D721Med (cell line): ENCODE data around the gene PNRC2.
"Not testable (repeated sequence)": the region's sequence is repeated elsewhere in the genome, so short reads cannot be mapped to it uniquely, and the experiment has no call there.

Experiments
- DNase-seq: peaks from one replicate; pipeline ENCODE4 v3.0.0; 2011; ENCODE audit warnings: low spot score; ENCODE audit not compliant: insufficient read length
- FAIRE-seq: peaks from 2 replicates; lab custom pipeline; 2011; peaks lifted over from hg19 to GRCh38; lab: Jason Lieb, UNC
- TF ChIP-seq, protein P1 (sequence below): IDR thresholded peaks from 2 replicates; pipeline ENCODE4 v1.5.1; 2012; ENCODE audit warnings: mild to moderate bottlenecking, control low read depth; ENCODE audit not compliant: insufficient read depth; ENCODE audit errors: missing control alignments

PNRC2 gene

GRCh38 chr1:23979881-23980727, 20.5 kb downstream of the PNRC2 start, which contains the start of gene SRSF10:
Gene SRSF10, minus strand, starts transcription at chr1:23980327. Its CDS starts 72 bp downstream, at chr1:23980255.
- DNase-seq (peak; percentile 48), FAIRE-seq (no peak)
- TF ChIP-seq, protein P1, sequence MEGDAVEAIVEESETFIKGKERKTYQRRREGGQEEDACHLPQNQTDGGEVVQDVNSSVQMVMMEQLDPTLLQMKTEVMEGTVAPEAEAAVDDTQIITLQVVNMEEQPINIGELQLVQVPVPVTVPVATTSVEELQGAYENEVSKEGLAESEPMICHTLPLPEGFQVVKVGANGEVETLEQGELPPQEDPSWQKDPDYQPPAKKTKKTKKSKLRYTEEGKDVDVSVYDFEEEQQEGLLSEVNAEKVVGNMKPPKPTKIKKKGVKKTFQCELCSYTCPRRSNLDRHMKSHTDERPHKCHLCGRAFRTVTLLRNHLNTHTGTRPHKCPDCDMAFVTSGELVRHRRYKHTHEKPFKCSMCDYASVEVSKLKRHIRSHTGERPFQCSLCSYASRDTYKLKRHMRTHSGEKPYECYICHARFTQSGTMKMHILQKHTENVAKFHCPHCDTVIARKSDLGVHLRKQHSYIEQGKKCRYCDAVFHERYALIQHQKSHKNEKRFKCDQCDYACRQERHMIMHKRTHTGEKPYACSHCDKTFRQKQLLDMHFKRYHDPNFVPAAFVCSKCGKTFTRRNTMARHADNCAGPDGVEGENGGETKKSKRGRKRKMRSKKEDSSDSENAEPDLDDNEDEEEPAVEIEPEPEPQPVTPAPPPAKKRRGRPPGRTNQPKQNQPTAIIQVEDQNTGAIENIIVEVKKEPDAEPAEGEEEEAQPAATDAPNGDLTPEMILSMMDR: peak; percentile 22

DNA sequence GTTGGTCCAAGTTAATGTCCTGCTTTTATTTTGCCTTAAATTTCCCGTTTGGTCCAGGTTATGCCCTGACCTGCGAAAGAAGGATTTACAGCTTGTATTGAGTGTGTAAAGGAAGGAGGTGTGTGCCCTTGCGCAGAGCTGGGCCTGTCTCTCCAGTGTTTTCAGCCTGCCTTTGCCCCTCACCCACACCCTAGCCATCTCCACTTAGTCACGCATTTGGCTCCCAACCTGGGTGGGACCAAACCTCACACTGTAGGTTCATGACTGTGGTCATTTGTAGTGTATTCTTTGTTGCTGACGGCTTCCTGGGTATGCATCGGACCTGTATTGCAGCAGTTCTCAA, 21.1 kb downstream of the PNRC2 start:
- FAIRE-seq (no peak), DNase-seq (no peak)
- TF ChIP-seq, protein P1: no peak

DNA sequence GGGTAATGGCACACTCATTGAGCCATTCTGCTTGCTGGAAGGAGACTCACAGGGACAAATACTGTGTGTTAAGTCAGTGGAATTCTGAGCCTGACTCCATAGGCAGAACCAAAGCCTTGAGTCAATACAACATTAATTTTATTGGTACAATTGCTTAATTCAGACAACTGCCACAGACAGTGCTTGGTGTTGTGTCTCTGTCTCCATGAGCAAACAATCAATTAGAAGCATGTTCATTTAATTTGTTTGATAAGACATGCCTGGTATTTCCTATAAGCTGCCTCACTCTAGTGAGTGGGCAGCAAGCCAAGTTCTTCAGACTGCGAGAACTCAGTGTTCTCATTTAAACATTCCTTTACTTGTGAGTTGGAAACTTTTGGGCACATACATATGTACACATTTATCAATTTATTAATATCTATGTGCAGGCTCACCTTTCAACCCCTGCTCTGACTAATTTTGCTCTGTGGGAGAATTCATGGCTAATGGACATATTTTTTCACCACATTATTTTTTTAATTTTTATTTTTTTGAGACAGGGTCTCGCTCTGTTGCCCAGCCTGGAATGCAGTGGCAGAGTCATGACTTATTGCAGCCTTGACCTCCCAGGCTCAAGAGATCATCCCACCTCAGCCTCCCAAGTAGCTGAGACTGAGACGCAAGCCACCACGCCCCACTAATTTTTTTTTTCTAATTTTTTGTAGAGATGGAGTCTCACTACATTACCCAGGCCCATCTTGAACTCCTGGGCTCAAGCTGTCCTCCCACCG, 25.0 kb downstream of the PNRC2 start:
- DNase-seq: no peak
- TF ChIP-seq, protein P1: no peak

DNA sequence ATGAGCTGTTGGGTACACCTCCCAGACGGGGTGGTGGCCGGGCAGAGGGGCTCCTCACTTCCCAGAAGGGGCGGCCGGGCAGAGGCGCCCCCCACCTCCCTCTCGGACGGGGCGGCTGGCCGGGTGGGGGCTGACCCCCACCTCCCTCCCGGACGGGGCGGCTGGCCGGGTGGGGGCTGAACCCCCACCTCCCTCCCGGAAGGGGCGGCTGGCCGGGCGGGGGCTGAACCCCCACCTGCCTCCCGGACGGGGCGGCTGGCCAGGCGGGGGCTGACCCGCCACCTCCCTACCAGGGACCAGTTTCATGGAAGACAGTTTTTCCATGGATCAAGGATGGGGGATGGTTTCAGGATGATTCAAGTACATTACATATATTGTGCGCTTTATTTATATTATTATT, 27.4 kb downstream of the PNRC2 start:
- FAIRE-seq, DNase-seq: not testable (repeated sequence)

More for the DNA sequence above, 25.0 kb downstream of the PNRC2 start:
- no peak for FAIRE-seq

DNA sequence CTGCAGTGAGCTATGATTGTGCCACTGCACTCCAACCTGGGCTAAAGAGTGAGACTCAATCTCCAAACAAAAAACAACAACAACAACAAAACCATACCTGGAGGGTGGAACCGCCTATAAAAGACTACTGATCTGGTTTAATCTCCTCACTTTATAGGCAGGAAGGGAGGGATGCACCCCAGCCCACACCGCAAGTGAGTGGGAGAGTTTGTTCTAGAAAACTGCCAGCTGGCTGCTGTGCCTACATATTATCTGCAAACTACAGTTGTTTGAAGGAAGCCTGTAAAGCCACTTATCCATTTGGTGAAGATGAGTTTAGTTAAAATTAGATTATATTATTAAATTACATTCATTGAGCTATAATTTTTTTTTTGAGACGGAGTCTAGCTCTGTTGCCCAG, 29.6 kb downstream of the PNRC2 start:
- no peak for FAIRE-seq
- no peak for DNase-seq
- TF ChIP-seq, protein P1: no peak

DNA sequence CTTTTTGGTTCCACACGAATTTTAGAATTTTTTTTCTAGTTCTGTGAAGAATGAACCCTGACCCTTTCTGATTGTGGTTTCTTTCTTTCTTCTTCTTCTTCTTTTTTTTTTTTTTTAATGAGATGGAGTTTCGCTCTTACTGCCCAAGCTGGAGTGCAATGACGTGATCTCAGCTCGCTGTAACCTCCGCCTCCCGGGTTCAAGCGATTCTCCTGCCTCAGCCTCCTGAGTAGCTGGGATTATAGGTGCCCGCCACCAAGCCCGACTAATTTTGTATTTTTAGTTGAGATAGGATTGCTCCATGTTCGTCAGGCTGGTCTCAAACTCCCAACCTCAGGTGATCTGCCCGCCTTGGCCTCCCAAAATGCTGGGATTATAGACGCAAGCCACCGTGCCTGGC, 32.4 kb downstream of the PNRC2 start:
- FAIRE-seq, DNase-seq: not testable (repeated sequence)

GRCh38 chr1:23995431-23995837, 35.8 kb downstream of the PNRC2 start:
- FAIRE-seq (no peak), DNase-seq (no peak)
- TF ChIP-seq, protein P1: no peak
